ENCODE measurements around the gene COPG1.

COPG1 gene

GRCh38 chr3:129240436-129240835 lies 9.0 kb upstream of the COPG1 start:
- Histone ChIP-seq H3K27ac (peak overlapping the region in 1 of 2 donors; percentile 37), H3K4me3 (no peak overlapping the region)
- no peak for TF ChIP-seq CTCF (IDR thresholded peaks at IDR 0.05)
- DNase-seq (ENCODE audit: low spot score) = no peak

- TF ChIP-seq CTCF (IDR thresholded peaks at IDR 0.05) = no peak
- H3K27ac ChIP-seq = peak overlapping the region; percentile 72 to 73
- no peak for DNase-seq (ENCODE audit: low spot score)
- H3K4me3 ChIP-seq = no peak overlapping the region
Measured at GRCh38 chr3:129245141-129245540, 4.3 kb upstream of the COPG1 start.

- DNase-seq (ENCODE audit: low spot score) = peak; percentile 86
- TF ChIP-seq CTCF (IDR thresholded peaks at IDR 0.05) = peak; percentile 92
- Histone ChIP-seq H3K4me3 (peak overlapping the region; percentile 25), H3K27ac (peak overlapping the region; percentile 72 to 73)
Measured at GRCh38 chr3:129245641-129246306, 3.6 kb upstream of the COPG1 start.

GRCh38 chr3:129246636-129247035 lies 2.8 kb upstream of the COPG1 start:
- no peak overlapping the region for H3K4me3 ChIP-seq
- H3K27ac ChIP-seq = no peak overlapping the region
- no peak for TF ChIP-seq CTCF (IDR thresholded peaks at IDR 0.05)
- no peak for DNase-seq (ENCODE audit: low spot score)

GRCh38 chr3:129248286-129248979 lies 973 bp upstream of the COPG1 start:
- Histone ChIP-seq H3K27ac (peak overlapping the region in 1 of 2 donors; percentile 97), H3K4me3 (peak overlapping the region; percentile 99)
- no peak for DNase-seq (ENCODE audit: low spot score)
- TF ChIP-seq CTCF (IDR thresholded peaks at IDR 0.05) = no peak

GRCh38 chr3:129252748-129253147 lies 3.3 kb downstream of the COPG1 start:
- DNase-seq (ENCODE audit: low spot score) = no peak
- Histone ChIP-seq H3K27ac (no peak overlapping the region), H3K4me3 (no peak overlapping the region)
- TF ChIP-seq CTCF (IDR thresholded peaks at IDR 0.05) = no peak
